Measurements from ENCODE around the gene CASP5.

The CASP5 gene

GRCh38 chr11:104967534-104968354 is 55.2 kb downstream of the CASP5 start:
- DNase-seq (ENCODE audit: low read depth in 2 of 2) = no peak

GRCh38 chr11:104965735-104966134 is 57.2 kb downstream of the CASP5 start:
- no peak for DNase-seq (ENCODE audit: low read depth in 2 of 2)

- no peak for DNase-seq (ENCODE audit: low read depth in 2 of 2)
Observed at GRCh38 chr11:104964247-104964646, 58.7 kb downstream of the CASP5 start.

- no peak for DNase-seq (ENCODE audit: low read depth in 2 of 2)
Observed at GRCh38 chr11:104962852-104963251, 60.1 kb downstream of the CASP5 start.

GRCh38 chr11:104957280-104957679 is 65.7 kb downstream of the CASP5 start:
- no peak for DNase-seq (ENCODE audit: low read depth in 2 of 2)

- no peak for DNase-seq (ENCODE audit: low read depth in 2 of 2)
Observed at GRCh38 chr11:104956528-104956927, 66.4 kb downstream of the CASP5 start.

- peak in 1 of 2 donors; percentile 19 for DNase-seq (ENCODE audit: low read depth in 2 of 2)
Observed at GRCh38 chr11:104946907-104947306, 76.1 kb downstream of the CASP5 start.
